Measurements from ENCODE around the gene OR2A42.
A peak's percentile ranks its signal among the peaks of the same experiment; 100 is the strongest.
"Not testable (repeated sequence)": the region's sequence is repeated elsewhere in the genome, so short reads cannot be mapped to it uniquely, and the experiment has no call there.

The OR2A42 gene

GRCh38 chr7:144178380-144179164 is 60.8 kb downstream of the OR2A42 start:
- H3K9me3 Mint-ChIP-seq; H3K27me3 Mint-ChIP-seq (ENCODE audit: low read depth, poor library complexity); H3K4me3 Mint-ChIP-seq; H3K36me3 Mint-ChIP-seq (ENCODE audit: low read depth); H3K27ac Mint-ChIP-seq; H3K4me1 Mint-ChIP-seq: not testable (repeated sequence)
- peak; percentile 53 for TF ChIP-seq CTCF (IDR thresholded peaks at IDR 0.05)
- peak; percentile 9 for DNase-seq
